ENCODE measurements around the gene SLC34A3.
"Not testable (repeated sequence)": the region's sequence is repeated elsewhere in the genome, so short reads cannot be mapped to it uniquely, and the experiment has no call there.

Gene SLC34A3

GRCh38 chr9:137243626-137244485 is 13.2 kb downstream of the SLC34A3 start:
- DNase-seq = no peak

GRCh38 chr9:137244486-137245449 is 14.1 kb downstream of the SLC34A3 start:
- no peak for DNase-seq

- no peak for DNase-seq
Observed at GRCh38 chr9:137245450-137246421, 15.0 kb downstream of the SLC34A3 start.

- DNase-seq = no peak
Observed at GRCh38 chr9:137247135-137247915, 16.6 kb downstream of the SLC34A3 start.

- DNase-seq = no peak
Observed at GRCh38 chr9:137247916-137248175, 17.1 kb downstream of the SLC34A3 start.

GRCh38 chr9:137250329-137251193 is 19.9 kb downstream of the SLC34A3 start:
- DNase-seq = no peak

GRCh38 chr9:137251194-137251461 is 20.4 kb downstream of the SLC34A3 start, which contains the start of gene STPG3:
STPG3 (plus strand) TSS chr9:137251286; CDS start chr9:137251287, 1 bp downstream.
- DNase-seq = no peak

GRCh38 chr9:137251490-137252268 is 21.0 kb downstream of the SLC34A3 start:
- no peak for DNase-seq

GRCh38 chr9:137252555-137253506 is 22.1 kb downstream of the SLC34A3 start:
- DNase-seq = peak; percentile 10

- no peak for DNase-seq
Observed at GRCh38 chr9:137253717-137254623, 23.3 kb downstream of the SLC34A3 start.

- peak; percentile 45 for DNase-seq
Observed at GRCh38 chr9:137254624-137255447, 24.1 kb downstream of the SLC34A3 start, which contains the start of gene NELFB. NELFB (plus strand) TSS chr9:137255327.

- no peak for DNase-seq
Observed at GRCh38 chr9:137255448-137256114, 24.9 kb downstream of the SLC34A3 start.

- DNase-seq = no peak
Observed at GRCh38 chr9:137256362-137256761, 25.7 kb downstream of the SLC34A3 start.

- DNase-seq = no peak
Observed at GRCh38 chr9:137256856-137257255, 26.2 kb downstream of the SLC34A3 start.

GRCh38 chr9:137262173-137262908 is 31.6 kb downstream of the SLC34A3 start:
- DNase-seq = not testable (repeated sequence)

- no peak for DNase-seq
Observed at GRCh38 chr9:137262909-137263285, 32.2 kb downstream of the SLC34A3 start.
